GM18499 (cell line): Measurements from ENCODE around the gene TMEM170B.
A peak's percentile ranks its signal among the peaks of the same experiment; 100 is the strongest.

Source experiments
- ATAC-seq: cut with Tn5 transposase; IDR thresholded peaks from one replicate; pipeline ENCODE4 v1.9.1; 2021; ENCODE audit warnings: moderate number of reproducible peaks; ENCODE audit not compliant: insufficient read depth, unreplicated experiment

The TMEM170B gene, protein sequence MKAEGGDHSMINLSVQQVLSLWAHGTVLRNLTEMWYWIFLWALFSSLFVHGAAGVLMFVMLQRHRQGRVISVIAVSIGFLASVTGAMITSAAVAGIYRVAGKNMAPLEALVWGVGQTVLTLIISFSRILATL

DNA sequence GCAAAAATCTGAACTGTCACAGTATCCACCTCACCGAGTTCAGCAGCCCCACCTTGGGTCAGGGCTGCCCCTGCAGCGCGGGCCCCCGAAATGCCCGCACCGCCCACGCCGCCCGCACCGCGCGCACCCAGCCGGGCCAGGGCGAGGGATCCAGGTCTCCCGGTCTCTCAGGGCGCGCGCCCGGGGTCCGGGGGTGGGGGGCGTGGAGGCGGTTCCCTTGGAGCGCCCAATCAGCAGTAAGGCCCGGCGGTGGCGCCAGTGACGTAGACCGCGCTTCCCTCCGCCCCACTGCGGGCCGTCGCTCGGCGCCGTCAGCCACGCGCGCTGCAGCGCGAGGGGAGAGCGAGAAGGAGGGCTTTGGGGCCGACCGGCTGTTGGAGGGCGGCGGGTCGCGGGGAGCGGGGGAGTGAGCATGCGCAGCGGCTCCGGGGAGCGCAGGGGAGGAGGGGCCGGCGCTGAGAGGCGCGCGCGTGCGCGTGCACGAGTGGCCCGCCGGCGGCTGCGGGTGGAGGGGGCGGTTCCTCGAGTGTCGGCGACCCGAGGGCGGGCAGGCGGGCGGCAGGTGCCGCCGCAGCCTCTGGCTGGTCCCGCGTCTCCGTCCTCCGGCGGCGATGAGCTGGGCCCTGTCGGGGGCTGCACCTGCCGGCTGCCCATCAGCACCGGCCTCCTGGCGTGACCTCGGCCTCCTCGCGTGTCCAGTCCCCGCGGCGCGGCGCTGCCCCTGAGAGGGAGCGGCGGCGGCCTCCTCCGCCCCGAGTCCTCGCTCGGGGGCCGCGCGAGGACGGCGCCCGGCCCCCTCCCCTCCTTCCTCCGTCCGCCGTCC, at the start of gene TMEM170B:
Gene TMEM170B, plus strand, starts transcription at position 521 of the 823 bp plus-strand sequence. CDS start 529 bp downstream, outside the sequence.
- peak; percentile 67 for ATAC-seq

DNA sequence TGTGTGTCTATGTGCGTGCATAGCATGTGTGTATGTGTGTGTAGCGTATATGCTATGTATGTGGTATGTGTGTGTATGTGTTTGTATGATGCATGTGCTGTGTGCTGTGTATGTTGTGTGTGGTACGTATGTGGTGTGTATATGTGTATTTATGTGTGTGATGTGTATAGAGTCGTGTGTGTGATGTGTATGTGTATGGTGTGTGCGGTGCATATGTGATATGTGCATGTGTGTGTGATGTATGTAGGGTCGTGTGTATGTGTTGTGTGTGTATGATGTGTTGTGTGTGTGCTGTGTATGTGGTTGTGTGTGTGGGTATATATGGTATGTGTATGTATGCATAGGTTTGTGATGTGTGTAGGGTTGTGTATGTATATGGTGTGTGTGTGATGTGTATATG, 46.6 kb upstream of the TMEM170B start:
- ATAC-seq = no peak

DNA sequence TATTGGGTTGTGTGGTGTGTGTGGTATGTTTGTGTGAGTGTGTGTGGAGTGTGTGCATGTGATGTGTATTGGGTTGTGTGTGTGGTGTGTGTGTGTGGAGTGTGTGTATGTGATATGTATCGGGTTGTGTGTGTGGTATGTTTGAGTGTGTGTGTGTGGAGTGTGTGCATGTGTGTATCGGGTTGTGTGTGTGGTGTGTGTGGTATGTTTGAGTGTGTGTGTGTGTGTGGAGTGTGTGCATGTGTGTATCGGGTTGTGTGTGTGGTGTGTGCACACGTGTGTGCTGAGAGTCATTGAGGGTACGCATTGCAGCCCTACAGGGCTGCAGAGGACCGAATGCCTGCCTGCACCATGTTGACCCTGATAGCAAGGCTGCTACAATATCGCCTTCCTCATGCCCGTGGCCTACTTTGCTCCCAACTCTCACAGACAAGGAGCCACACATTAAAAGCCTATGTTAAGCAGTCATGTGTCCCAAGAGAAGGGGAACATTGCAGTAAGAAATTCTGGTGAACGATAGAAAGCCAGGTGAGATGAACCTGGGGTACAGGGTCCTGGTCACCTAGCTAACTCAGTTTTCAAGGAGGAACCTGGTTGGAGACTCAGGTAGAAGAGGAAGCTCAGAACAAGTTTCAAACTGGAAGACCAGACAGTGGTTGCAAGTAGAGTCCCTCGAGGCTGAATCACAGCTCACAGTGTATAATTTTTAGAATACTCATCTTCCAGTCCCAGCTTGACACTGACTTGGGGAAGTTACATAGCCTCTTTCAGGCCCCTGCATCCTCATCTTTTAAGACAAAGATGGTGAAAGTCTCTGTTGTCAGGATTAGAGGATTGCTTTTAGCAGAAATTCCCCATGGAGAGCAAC, 45.7 kb upstream of the TMEM170B start:
- ATAC-seq = no peak

- no peak for ATAC-seq
These were observed 44.9 kb upstream of the TMEM170B start for GRCh38 chr6:11492464-11493290.

DNA sequence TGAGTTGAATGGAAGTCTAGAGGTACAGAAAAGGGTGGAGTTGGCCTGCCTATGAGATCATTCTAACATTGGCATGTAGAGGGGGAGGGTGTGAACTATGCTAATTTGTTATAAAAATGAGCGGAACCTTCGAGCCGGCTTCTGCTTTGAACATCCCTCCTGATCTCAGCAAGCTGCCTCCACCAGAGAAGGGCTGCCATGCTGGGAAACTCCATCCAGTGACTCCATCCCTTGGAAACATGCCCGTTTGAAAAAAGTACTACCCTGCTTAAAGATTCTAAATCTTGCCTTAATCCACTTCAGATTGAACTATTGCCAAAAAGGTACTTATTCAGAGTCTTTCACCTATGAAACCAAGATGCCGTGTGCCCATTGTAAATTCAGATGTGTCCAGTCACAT, 43.6 kb upstream of the TMEM170B start:
- ATAC-seq = no peak

- ATAC-seq = no peak
These were observed 42.6 kb upstream of the TMEM170B start for GRCh38 chr6:11494786-11495564.

DNA sequence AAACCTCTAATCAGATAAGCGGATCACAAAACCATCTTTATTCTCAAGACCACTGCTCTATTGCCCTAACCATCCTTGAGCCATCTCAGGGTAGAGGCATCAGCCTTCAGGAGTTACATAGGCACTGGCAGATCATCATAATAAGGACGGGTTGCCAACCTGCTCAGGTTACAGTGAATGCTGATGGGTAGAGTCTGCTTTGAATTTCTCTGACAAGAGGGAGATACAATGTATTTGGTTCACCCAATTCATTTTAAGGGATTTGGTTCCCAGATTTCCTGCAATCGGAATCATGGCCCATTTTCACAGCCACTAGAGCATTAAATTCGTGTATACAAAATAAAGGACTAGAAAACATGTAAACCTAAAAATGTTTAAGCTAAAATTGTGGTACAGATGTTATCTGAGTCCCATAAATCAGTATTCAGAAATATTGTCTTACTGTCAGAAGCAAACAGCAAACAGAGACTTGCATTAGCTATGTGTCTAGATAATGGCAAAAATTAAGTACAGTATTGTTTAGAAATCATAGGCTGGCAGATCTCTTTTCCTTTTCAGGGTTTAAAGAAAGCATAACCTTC, 41.9 kb upstream of the TMEM170B start:
- ATAC-seq = no peak

GRCh38 chr6:11496152-11497060, 41.1 kb upstream of the TMEM170B start:
- ATAC-seq = peak; percentile 40

DNA sequence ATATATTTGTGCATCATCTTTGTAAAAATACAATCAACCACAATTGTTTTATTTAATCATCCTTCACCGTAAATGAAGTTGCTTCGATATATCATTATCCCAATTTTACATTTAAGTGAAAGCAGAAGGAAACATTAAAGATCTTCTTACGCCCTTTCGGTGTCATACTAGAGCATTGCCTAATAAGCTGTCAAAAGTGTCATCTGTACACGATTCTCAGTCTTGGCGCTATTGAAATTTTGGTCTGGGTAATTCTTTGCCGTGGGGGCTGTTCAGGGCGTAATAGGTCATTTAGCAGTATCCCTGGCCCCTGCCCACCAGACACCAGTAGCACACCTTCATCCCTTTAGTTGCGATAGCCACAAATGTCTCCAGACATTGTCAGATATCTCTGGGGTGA, 40.4 kb upstream of the TMEM170B start:
- no peak for ATAC-seq

GRCh38 chr6:11497881-11498280, 39.7 kb upstream of the TMEM170B start:
- ATAC-seq = no peak

DNA sequence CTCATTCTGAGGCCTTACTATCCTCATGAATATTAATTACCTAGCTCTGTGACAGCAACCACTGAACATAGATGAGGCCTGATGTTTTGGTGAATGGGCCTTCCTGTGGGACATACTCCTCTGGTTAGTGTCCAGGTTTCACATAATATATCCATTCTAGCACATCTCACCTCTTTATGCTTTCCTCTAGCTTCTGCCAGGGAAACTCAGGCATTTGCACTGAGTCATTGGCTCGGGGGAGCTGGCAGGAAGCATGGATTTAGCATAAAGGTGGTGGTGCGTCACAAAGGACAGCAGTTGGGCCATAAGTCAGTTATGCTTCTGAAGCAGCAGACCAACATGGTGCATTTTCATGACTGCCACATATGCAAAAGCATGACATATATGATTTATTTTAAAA, 37.5 kb upstream of the TMEM170B start:
- no peak for ATAC-seq

DNA sequence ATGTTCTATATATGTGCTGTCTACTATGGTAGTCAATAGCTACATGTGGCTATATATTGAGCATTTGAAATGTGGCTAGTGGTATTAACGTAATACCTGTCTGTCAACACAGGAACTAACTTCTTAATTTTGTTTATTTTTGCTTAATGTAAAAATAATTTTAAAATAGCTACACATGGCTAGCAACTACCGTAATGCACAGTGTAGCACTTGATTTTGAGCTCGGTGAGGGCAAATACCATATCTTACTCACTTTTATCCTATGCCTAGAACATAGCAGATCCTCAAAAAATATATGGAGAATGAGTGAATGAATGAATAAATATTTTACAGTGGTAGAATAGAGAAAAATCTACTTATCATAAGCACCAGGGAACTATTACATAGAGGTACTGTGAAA, 28.1 kb upstream of the TMEM170B start:
- no peak for ATAC-seq

GRCh38 chr6:11514672-11515071, 22.9 kb upstream of the TMEM170B start:
- ATAC-seq = peak; percentile 77

DNA sequence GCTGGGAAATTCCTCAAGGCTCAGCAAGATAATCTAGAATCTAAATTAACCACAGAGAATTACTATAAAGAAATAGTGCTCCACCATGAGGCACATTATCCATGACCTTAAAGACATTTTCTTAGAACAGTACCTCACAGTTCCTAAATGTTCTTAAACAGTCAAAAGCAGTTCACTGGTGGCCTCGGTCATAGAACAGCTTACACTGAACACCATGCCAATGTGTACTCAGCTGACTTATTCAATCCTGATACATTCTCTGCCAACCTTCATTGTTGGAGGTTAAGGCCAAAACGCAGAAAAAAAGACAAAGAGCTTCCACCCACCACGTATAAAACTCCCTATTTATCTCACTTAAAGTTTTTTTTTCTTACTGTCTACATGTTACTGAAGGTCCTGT, 21.8 kb upstream of the TMEM170B start:
- ATAC-seq = no peak

DNA sequence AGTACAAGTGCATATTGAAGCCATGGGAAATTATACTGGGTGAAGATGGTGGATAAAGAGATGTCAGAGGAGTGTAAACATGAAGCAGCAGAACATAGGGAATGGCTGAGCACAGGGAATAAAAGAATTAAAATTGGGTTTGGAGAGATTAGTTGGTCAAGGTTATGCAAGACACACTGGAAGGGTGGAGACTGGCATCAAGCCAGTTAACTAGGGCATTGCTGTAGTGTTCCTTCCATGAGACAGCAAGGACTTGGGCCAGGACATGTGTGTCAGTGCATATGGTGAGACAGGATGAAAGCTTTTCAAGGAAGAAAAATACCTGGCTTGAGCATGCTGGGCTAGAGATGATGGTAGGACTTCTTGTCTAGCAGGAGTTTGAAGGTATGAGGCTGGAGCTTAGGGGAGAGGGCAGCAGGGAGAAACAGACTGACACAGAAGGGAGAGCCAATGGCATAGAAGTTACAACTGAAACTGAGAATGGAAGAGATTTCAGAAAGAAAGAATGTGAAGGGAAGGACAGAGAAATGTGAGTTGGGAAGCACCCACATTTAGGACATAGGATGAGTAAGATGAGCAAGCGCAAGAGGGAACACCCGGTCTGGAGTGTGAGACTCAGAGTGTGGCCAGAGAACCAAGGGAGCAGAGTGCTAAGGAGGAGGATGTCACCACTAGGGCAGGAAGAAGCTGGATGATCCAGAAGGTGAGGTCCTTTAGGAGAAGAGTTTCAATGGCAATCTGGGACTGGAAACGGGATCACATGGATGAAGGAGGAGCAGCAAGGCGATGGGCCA, 14.5 kb upstream of the TMEM170B start:
- no peak for ATAC-seq

GRCh38 chr6:11525468-11526155, 11.9 kb upstream of the TMEM170B start:
- no peak for ATAC-seq

- no peak for ATAC-seq
These were observed 11.4 kb upstream of the TMEM170B start for GRCh38 chr6:11526156-11526505.
